Measurements from ENCODE around the gene CCDC71L. TPM values are rescaled to one million over a fixed set of nuclear protein-coding genes. Genes with fewer than 3 reads are reported as not detected.

CCDC71L gene
- total RNA-seq, 1 experiment from 2014 or later = 21.1 TPM

- ChIA-PET CTCF (no interaction called here), POLR2A (no interaction called here), RAD21 (ENCODE audit: low non-redundant PET in 1 of 2, low total read pairs in 2 of 2, uncharacterized antibody in 2 of 2, unreplicated experiment in 2 of 2) (interaction anchor here in 1 of 2 experiments (0.7 kb wide), 1 partner anchor 10 kb away, joined by 3 read pairs; no protein-coding TSS in a partner anchor)
- BruUV-seq (replicated peaks) = no TSS peak
- Histone ChIP-seq H3K9ac (ENCODE audit: low read length) (no peak overlapping the region), H2AFZ (ENCODE audit: low read depth, low read length, poor library complexity, severe bottlenecking) (no peak overlapping the region), H3K9me3 (ENCODE audit: control insufficient read depth in 1 of 2, insufficient read depth in 1 of 2, low read depth in 1 of 2, low read length in 2 of 2) (no peaks in the 10 kb centered on the region), H3K27me3 (ENCODE audit: insufficient read depth, low read length) (no peaks in the 10 kb centered on the region), H3K4me3 (replicated peaks in 1 of 2; ENCODE audit: low read depth in 1 of 2, low read length in 2 of 2) (no peak overlapping the region), H3K36me3 (ENCODE audit: control insufficient read depth in 1 of 2, insufficient read depth in 2 of 2, low read length in 2 of 2) (no peaks in the 10 kb centered on the region), H4K20me1 (ENCODE audit: insufficient read depth) (no peaks in the 10 kb centered on the region), H3K9me2 (ENCODE audit: insufficient read depth) (no peaks in the 10 kb centered on the region), H3K4me2 (ENCODE audit: low read length) (no peak overlapping the region), H3K27ac (ENCODE audit: low read depth, low read length) (no peak overlapping the region), H3K4me1 (ENCODE audit: control insufficient read depth in 1 of 2, insufficient read depth in 2 of 2, low read length in 2 of 2) (0 out of 4 replicates have a peak, but pooled peaks cover 0 to 2% of the 10 kb centered on the region in 2 experiments), H3K79me2 (ENCODE audit: insufficient read depth, low read length) (no peaks in the 10 kb centered on the region)
- intact Hi-C loops (cut with micrococcal nuclease) = no loop called here
- TF ChIP-seq RAD21 (IDR thresholded peaks at IDR 0.05; ENCODE audit: low read depth) = no peak
- TF ChIP-seq EGR1 (IDR thresholded peaks at IDR 0.05; ENCODE audit: low read depth) = no peak
- no peak for TF ChIP-seq POLR2AphosphoS5 (IDR thresholded peaks at IDR 0.05; ENCODE audit: low read depth, low read length)
- no peak for TF ChIP-seq ZFX (IDR thresholded peaks at IDR 0.05)
- TF ChIP-seq EZH2phosphoT487 (IDR thresholded peaks at IDR 0.05; ENCODE audit: borderline replicate concordance) = no peak
- no peak for TF ChIP-seq REST (IDR thresholded peaks at IDR 0.05; ENCODE audit: low read depth)
- no peak for TF ChIP-seq SP1 (IDR thresholded peaks at IDR 0.05; ENCODE audit: low read depth)
- no peak for TF ChIP-seq SIN3A (IDR thresholded peaks at IDR 0.05; ENCODE audit: low read depth)
- TF ChIP-seq SRF (IDR thresholded peaks at IDR 0.05; ENCODE audit: low read depth) = no peak
- TF ChIP-seq ELF1 (IDR thresholded peaks at IDR 0.05; ENCODE audit: borderline replicate concordance, low read depth) = no peak
- TF ChIP-seq JUND (IDR thresholded peaks at IDR 0.05) = no peak
- no peak for TF ChIP-seq POLR2A (IDR thresholded peaks at IDR 0.05; ENCODE audit: borderline replicate concordance, extremely low read depth, insufficient read depth, insufficient read length)
- TF ChIP-seq FOSL1 (IDR thresholded peaks at IDR 0.05; ENCODE audit: low read depth) = no peak
- no peak for TF ChIP-seq ZBTB33 (IDR thresholded peaks at IDR 0.05; ENCODE audit: extremely low read depth, insufficient replicate concordance, low read length)
- no peak for TF ChIP-seq TCF7L2 (IDR thresholded peaks at IDR 0.05; ENCODE audit: borderline replicate concordance, extremely low read depth, insufficient read depth, insufficient read length)
- no peak for TF ChIP-seq YY1 (IDR thresholded peaks at IDR 0.05; ENCODE audit: extremely low read depth, insufficient replicate concordance, low read depth, low read length)
- no peak for TF ChIP-seq EZH2 (IDR thresholded peaks at IDR 0.05)
- no peak for ATAC-seq
- DNase-seq (ENCODE audit: low read depth, low spot score) = no peak
Observed at GRCh38 chr7:106615808-106616707, 44.9 kb downstream of the CCDC71L start.

Data from HCT116 (cell line).